HepG2 (cell line): ENCODE data around the gene THSD4. TPM values are rescaled to one million over a fixed set of nuclear protein-coding genes. Genes with fewer than 3 reads are reported as not detected.

ENCODE experiments used
- ETV5 ChIP-seq: IDR thresholded peaks from 2 replicates; pipeline ENCODE4 v1.6.1; 2018; ENCODE audit warnings: missing biosample characterization, missing genetic modification reagents, inconsistent platforms, borderline replicate concordance
- HDAC6 ChIP-seq: fragments of 200-600 bp; sonication (generic); IDR thresholded peaks from 2 replicates; pipeline ENCODE4 v1.7.0; 2017; ENCODE audit warnings: mild to moderate bottlenecking, antibody characterized with exemption, low read length, low read depth
- HNRNPH1 ChIP-seq: fragments of 200-400 bp; formaldehyde crosslinking; optimal IDR thresholded peaks from 2 replicates; pipeline ENCODE3; 2017; ENCODE audit warnings: mild to moderate bottlenecking, low read depth, low read length
- KDM5A ChIP-seq: fragments of 200-600 bp; sonication (generic); IDR thresholded peaks from 2 replicates; pipeline ENCODE4 v1.7.0; 2018; ENCODE audit warnings: antibody characterized with exemption, mild to moderate bottlenecking, low read length, borderline replicate concordance
- KLF12 ChIP-seq: sonication (generic); formaldehyde crosslinking; IDR thresholded peaks from 2 replicates; pipeline ENCODE4 v1.4.0; 2020; ENCODE audit warnings: missing genetic modification reagents, borderline replicate concordance
- MEIS1 ChIP-seq: sonication (generic); formaldehyde crosslinking; IDR thresholded peaks from 2 replicates; pipeline ENCODE4 v1.9.0; 2021; ENCODE audit warnings: mild to moderate bottlenecking, missing genetic modification reagents, moderate library complexity, borderline replicate concordance
- RFXAP ChIP-seq: sonication (generic); formaldehyde crosslinking; IDR thresholded peaks from 2 replicates; pipeline ENCODE4 v1.4.0; 2020; ENCODE audit warnings: missing genetic modification reagents, borderline replicate concordance
- SMARCC2 ChIP-seq: fragments of 450-650 bp; IDR thresholded peaks from 2 replicates; pipeline ENCODE4 v1.6.1; 2017; ENCODE audit warnings: antibody characterized with exemption, mild to moderate bottlenecking
- ZKSCAN8 ChIP-seq: IDR thresholded peaks from 2 replicates; pipeline ENCODE4 v1.6.1; 2016; ENCODE audit warnings: borderline replicate concordance, missing genetic modification reagents, missing compliant biosample characterization
- ZNF121 ChIP-seq: sonication (generic); formaldehyde crosslinking; IDR thresholded peaks from 2 replicates; pipeline ENCODE4 v1.5.0; 2020; ENCODE audit warnings: mild to moderate bottlenecking, missing genetic modification reagents
- ZNF333 ChIP-seq: sonication (generic); formaldehyde crosslinking; IDR thresholded peaks from 2 replicates; pipeline ENCODE4 v1.4.0; 2020; ENCODE audit warnings: mild to moderate bottlenecking, missing genetic modification reagents, borderline replicate concordance
- ZNF33B ChIP-seq: sonication (generic); formaldehyde crosslinking; IDR thresholded peaks from 2 replicates; pipeline ENCODE4 v1.5.1; 2020; ENCODE audit warnings: mild to moderate bottlenecking, missing genetic modification reagents
- ZNF510 ChIP-seq: sonication (generic); formaldehyde crosslinking; IDR thresholded peaks from 2 replicates; pipeline ENCODE4 v1.4.0; 2020; ENCODE audit warnings: low read depth, mild to moderate bottlenecking, missing genetic modification reagents
- ZNF607 ChIP-seq: sonication (generic); formaldehyde crosslinking; IDR thresholded peaks from 2 replicates; pipeline ENCODE4 v1.5.1; 2020; ENCODE audit warnings: missing genetic modification reagents, mild to moderate bottlenecking, borderline replicate concordance
- ZNF713 ChIP-seq: sonication (generic); formaldehyde crosslinking; IDR thresholded peaks from 2 replicates; pipeline ENCODE4 v1.4.0; 2020; ENCODE audit warnings: mild to moderate bottlenecking, missing genetic modification reagents
- ZNF766 ChIP-seq: sonication (generic); formaldehyde crosslinking; IDR thresholded peaks from 2 replicates; pipeline ENCODE4 v1.5.0; 2020; ENCODE audit warnings: missing genetic modification reagents, borderline replicate concordance
- polyA plus RNA-seq, 8 experiments: library from polyadenylated mRNA; depleted of rRNA in 3 of 8; stranded (reverse) in 7 of 8; unstranded in 1 of 8; fragments of >200 nt; fragmentation: Illumina TruSeq in 4 of 8; extraction: Trizol in 4 of 8; gene quantifications; 2 replicates each; pipeline versions ENCODE4 v1.2.1 to v1.2.3, GENCODE V29; 2011 to 2016; ENCODE audit warnings: low read depth in 4 of 8, missing spikeins in 1 of 8, mixed read lengths in 1 of 8; ENCODE audit not compliant: insufficient read depth in 1 of 8
- total RNA-seq, 5 experiments: library from RNA; depleted of rRNA; stranded (reverse); fragments of >200 nt; fragmentation: Illumina TruSeq; extraction: Trizol; gene quantifications; 2 replicates each; pipeline ENCODE4 v1.2.3, GENCODE V29; 2016; ENCODE audit warnings: low read depth in 1 of 5
- TF ChIP-seq, protein P1 (sequence below): sonication (generic); formaldehyde crosslinking; IDR thresholded peaks from 2 replicates; pipeline ENCODE4 v1.4.0; 2020; ENCODE audit warnings: missing genetic modification reagents, low read depth, mild to moderate bottlenecking, borderline replicate concordance
- TF ChIP-seq, protein P2 (sequence below): IDR thresholded peaks from 2 replicates; pipeline ENCODE4 v1.4.0; 2020; ENCODE audit warnings: mild to moderate bottlenecking, missing genetic modification reagents
- TF ChIP-seq, protein P3 (sequence below): sonication (generic); formaldehyde crosslinking; IDR thresholded peaks from 2 replicates; pipeline ENCODE4 v1.9.0; 2021; ENCODE audit warnings: missing genetic modification reagents, borderline replicate concordance
- TF ChIP-seq, protein P4 (sequence below): sonication (generic); formaldehyde crosslinking; IDR thresholded peaks from 2 replicates; pipeline ENCODE4 v1.5.0; 2020; ENCODE audit warnings: missing genetic modification reagents

THSD4 gene
- total and polyA plus RNA-seq, 2 of the 13 experiments (the other 11 are each of a cell fraction or from before 2014, with no cell fraction given): 0.07 to 0.21 TPM

DNA sequence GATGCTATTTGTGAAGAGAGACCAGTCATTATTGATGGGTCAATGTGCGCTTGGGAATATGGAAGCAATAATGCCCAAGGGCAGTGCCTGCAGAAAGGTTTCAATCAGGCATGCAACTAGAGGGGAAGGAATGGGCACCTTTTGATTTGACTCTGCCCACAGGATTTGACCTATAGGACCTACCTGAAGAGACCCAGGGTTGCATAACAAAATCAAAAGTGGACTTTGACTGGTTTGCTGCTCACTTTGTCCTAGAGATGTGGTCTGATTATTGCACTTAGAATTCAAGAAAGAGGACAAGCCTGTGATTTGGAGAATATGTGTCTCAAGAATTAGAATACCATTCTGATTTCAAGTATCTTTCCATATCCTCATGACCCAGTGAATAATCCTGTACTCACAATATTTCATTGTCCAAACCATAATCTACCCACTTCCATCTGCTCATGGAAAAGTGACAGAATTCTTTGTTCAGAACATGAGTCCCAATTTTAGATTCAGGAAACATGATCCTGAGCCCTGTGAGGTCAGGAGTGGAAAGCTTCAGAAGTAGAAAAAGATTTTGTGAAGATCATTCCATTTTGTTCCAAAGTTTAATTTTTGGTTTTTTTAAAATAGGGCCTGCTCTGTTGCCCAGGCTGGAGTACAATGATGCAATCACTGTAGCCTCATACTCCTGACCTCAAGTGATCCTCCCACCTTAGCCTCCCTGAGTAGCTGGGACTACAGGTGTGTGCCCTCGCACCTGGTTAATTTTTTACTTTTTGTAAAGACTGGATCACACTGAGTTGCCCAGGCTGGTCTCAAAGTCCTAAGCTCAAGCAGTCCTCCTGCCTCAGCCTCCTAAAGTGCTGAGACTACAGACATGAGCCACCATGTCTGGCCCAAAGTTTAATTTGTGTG lies 543.8 kb downstream of the THSD4 start (continued):
- TF ChIP-seq, protein P1, sequence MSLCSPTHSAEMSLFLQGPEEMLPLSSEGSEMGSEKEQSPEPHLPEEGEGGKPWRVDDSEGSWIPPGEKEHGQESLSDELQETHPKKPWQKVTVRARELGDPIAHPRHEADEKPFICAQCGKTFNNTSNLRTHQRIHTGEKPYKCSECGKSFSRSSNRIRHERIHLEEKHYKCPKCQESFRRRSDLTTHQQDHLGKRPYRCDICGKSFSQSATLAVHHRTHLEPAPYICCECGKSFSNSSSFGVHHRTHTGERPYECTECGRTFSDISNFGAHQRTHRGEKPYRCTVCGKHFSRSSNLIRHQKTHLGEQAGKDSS (CRISPR knock-in tag): no peak
- TF ChIP-seq SMARCC2 (no peak), ZKSCAN8 (CRISPR knock-in tag) (no peak), ZNF766 (no peak), ZNF713 (CRISPR knock-in tag) (no peak), ZNF33B (CRISPR knock-in tag) (no peak), RFXAP (CRISPR knock-in tag) (no peak), KDM5A (no peak), ZNF510 (CRISPR knock-in tag) (no peak), ZNF607 (CRISPR knock-in tag) (no peak), ZNF121 (CRISPR knock-in tag) (peak; percentile 98), MEIS1 (CRISPR knock-in tag) (0 out of 2 replicates have a peak, but pooled peaks have one; percentile 35), HNRNPH1 (no peak), ZNF333 (no peak), KLF12 (CRISPR knock-in tag) (0 out of 2 replicates have a peak, but pooled peaks have one; percentile 41), HDAC6 (no peak), ETV5 (CRISPR knock-in tag) (0 out of 2 replicates have a peak, but pooled peaks have one; percentile 5)
- TF ChIP-seq, protein P2, sequence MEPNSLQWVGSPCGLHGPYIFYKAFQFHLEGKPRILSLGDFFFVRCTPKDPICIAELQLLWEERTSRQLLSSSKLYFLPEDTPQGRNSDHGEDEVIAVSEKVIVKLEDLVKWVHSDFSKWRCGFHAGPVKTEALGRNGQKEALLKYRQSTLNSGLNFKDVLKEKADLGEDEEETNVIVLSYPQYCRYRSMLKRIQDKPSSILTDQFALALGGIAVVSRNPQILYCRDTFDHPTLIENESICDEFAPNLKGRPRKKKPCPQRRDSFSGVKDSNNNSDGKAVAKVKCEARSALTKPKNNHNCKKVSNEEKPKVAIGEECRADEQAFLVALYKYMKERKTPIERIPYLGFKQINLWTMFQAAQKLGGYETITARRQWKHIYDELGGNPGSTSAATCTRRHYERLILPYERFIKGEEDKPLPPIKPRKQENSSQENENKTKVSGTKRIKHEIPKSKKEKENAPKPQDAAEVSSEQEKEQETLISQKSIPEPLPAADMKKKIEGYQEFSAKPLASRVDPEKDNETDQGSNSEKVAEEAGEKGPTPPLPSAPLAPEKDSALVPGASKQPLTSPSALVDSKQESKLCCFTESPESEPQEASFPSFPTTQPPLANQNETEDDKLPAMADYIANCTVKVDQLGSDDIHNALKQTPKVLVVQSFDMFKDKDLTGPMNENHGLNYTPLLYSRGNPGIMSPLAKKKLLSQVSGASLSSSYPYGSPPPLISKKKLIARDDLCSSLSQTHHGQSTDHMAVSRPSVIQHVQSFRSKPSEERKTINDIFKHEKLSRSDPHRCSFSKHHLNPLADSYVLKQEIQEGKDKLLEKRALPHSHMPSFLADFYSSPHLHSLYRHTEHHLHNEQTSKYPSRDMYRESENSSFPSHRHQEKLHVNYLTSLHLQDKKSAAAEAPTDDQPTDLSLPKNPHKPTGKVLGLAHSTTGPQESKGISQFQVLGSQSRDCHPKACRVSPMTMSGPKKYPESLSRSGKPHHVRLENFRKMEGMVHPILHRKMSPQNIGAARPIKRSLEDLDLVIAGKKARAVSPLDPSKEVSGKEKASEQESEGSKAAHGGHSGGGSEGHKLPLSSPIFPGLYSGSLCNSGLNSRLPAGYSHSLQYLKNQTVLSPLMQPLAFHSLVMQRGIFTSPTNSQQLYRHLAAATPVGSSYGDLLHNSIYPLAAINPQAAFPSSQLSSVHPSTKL (CRISPR knock-in tag): peak; percentile 36; the same call in 1 of the 2 replicates
- TF ChIP-seq, protein P3, sequence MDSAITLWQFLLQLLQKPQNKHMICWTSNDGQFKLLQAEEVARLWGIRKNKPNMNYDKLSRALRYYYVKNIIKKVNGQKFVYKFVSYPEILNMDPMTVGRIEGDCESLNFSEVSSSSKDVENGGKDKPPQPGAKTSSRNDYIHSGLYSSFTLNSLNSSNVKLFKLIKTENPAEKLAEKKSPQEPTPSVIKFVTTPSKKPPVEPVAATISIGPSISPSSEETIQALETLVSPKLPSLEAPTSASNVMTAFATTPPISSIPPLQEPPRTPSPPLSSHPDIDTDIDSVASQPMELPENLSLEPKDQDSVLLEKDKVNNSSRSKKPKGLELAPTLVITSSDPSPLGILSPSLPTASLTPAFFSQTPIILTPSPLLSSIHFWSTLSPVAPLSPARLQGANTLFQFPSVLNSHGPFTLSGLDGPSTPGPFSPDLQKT: no peak
- TF ChIP-seq, protein P4, sequence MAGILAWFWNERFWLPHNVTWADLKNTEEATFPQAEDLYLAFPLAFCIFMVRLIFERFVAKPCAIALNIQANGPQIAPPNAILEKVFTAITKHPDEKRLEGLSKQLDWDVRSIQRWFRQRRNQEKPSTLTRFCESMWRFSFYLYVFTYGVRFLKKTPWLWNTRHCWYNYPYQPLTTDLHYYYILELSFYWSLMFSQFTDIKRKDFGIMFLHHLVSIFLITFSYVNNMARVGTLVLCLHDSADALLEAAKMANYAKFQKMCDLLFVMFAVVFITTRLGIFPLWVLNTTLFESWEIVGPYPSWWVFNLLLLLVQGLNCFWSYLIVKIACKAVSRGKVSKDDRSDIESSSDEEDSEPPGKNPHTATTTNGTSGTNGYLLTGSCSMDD (CRISPR knock-in tag): no peak
